D341Med (cell line): ENCODE data around the gene PDXDC1.
"Not testable (repeated sequence)": the region's sequence is repeated elsewhere in the genome, so short reads cannot be mapped to it uniquely, and the experiment has no call there.

Source experiments
- DNase-seq: peaks from one replicate; pipeline ENCODE4 v3.0.0; 2012; ENCODE audit warnings: low spot score

The PDXDC1 gene, protein sequence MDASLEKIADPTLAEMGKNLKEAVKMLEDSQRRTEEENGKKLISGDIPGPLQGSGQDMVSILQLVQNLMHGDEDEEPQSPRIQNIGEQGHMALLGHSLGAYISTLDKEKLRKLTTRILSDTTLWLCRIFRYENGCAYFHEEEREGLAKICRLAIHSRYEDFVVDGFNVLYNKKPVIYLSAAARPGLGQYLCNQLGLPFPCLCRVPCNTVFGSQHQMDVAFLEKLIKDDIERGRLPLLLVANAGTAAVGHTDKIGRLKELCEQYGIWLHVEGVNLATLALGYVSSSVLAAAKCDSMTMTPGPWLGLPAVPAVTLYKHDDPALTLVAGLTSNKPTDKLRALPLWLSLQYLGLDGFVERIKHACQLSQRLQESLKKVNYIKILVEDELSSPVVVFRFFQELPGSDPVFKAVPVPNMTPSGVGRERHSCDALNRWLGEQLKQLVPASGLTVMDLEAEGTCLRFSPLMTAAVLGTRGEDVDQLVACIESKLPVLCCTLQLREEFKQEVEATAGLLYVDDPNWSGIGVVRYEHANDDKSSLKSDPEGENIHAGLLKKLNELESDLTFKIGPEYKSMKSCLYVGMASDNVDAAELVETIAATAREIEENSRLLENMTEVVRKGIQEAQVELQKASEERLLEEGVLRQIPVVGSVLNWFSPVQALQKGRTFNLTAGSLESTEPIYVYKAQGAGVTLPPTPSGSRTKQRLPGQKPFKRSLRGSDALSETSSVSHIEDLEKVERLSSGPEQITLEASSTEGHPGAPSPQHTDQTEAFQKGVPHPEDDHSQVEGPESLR

DNA sequence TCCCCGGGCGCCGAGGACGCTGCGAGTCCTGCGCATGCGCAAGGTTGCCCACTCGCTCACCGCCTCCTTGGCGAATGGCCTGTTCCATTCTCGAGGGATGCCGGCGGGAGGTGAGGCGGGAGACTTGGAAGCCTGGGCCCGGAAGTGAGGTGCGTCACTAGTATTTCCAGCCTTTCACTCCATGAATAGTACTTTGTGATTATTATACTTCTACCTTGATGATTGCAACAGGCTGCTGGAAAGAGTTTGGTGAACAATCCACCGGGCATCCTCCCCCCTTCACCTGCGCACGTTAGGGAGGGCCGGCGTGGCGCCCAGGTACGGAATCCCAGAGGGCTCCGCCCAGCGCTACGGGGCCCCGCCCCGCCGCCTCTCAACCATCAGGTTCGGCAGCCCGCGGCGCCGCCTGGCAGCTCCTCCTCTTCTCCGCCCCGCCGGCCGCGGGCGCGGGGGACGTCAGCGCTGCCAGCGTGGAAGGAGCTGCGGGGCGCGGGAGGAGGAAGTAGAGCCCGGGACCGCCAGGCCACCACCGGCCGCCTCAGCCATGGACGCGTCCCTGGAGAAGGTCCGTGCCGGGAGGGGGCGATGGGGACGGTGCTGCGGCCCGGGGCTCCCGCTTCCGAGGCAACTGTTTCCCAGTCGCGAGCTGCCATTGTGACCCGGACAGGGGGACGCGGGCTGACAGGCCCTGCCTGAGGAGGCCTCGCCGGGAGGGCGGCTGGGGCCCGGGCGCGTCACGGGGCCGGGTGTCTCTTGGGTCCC lies at the start of gene PDXDC1:
Gene PDXDC1 (plus strand): TSS at position 371 of the 762 bp plus-strand sequence. CDS start 174 bp downstream, at position 545.
- peak; percentile 98 for DNase-seq

DNA sequence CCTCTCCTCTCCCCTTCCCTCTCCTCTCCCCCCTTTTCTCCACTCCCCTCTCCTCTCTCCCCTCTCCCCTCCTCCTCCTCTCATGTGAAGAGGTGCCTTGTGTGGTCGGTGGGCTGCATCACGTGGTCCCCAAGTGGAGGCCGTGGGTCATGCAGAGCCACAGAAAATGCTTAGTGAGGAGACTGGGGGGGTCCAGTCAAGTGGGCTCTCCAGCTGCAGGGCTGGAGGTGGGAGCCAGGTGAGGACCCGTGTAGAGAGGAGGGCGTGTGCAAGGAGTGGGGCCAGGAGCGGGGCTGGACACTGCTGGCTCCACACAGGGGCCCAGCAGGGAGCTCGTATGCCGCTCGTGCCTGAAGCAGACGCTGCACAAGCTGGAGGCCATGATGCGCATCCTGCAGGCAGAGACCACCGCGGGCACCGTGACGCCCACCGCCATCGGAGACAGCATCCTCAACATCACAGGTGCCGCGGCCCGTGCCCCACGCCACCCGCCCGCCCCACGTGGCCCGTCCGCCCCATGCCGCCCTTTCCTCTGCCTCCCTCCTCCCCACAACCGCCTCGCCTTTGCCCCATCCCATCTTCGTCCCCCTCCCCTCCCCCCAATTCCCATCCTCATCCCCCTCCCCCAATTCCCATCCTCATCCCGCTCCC lies 46.6 kb upstream of the PDXDC1 start:
- peak; percentile 31 for DNase-seq

DNA sequence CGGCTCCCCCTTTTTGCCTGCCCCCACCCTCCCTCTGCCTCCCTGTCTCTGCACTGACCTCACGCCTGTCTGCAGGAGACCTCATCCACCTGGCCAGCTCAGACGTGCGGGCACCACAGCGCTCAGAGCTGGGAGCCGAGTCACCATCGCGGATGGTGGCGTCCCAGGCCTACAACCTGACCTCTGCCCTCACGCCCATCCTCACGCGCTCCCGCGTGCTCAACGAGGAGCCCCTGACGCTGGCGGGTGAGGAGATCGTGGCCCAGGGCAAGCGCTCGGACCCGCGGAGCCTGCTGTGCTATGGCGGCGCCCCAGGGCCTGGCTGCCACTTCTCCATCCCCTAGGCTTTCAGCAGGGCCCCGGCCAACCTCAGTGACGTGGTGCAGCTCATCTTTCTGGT lies 45.6 kb upstream of the PDXDC1 start:
- not testable (repeated sequence) for DNase-seq

DNA sequence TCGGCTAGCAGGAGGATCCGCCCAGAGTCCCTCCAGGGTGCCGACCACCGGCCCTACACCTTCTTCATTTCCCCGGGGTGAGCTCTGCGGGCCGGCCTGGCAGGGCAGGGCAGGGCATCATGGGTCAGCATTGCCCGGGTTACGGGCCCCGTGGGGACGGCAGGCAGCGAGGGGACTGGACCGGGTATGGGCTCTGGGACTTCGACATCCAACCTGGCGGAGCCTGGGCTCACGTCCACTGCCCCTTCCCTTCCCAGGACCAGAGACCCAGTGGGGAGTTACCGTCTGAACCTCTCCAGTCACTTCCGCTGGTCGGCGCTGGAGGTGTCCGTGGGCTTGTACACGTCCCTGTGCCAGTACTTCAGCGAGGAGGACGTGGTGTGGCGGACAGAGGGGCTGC lies 44.6 kb upstream of the PDXDC1 start:
- not testable (repeated sequence) for DNase-seq

DNA sequence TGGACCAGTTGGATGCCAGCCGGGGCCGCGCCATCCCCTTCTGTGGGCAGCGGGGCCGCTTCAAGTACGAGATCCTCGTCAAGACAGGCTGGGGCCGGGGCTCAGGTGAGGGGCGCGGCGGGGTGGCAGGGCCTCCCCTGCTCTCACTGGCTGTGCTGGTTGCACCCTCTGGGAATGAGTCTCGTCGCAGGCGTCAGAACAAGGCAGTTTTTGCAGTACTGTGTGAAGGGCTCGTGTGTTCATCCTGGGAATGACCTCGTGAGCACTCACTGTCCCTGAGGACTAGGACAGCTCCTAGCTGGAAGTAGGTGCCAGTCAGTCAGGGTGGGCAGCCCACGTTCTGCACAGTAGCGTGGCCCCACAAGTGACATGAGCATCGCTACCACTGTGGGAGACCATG lies 43.9 kb upstream of the PDXDC1 start:
- not testable (repeated sequence) for DNase-seq

DNA sequence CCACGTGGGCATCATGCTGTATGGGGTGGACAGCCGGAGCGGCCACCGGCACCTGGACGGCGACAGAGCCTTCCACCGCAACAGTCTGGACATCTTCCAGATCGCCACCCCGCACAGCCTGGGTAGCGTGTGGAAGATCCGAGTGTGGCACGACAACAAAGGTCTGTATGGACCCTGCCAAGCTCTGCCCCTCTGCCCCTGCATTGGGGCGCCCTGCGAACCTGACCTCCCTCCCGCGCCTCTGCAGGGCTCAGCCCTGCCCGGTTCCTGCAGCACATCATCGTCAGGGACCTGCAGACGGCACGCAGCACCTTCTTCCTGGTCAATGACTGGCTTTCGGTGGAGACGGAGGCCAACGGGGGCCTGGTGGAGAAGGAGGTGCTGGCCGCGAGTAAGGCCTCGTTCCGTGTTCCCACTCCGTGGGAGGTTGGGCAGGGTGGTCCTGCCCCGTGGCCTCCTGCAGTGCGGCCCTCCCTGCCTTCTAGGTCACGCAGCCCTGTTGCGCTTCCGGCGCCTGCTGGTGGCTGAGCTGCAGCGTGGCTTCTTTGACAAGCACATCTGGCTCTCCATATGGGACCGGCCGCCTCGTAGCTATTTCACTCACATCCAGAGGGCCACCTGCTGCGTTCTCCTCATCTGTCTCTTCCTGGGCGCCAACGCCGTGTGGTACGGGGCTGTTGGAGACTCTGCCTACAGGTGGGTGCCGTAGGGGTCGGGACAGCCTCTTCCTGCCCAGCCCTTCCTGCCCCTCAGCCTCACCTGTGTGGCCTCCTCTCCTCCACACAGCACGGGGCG lies 42.0 kb upstream of the PDXDC1 start:
- DNase-seq = not testable (repeated sequence)

DNA sequence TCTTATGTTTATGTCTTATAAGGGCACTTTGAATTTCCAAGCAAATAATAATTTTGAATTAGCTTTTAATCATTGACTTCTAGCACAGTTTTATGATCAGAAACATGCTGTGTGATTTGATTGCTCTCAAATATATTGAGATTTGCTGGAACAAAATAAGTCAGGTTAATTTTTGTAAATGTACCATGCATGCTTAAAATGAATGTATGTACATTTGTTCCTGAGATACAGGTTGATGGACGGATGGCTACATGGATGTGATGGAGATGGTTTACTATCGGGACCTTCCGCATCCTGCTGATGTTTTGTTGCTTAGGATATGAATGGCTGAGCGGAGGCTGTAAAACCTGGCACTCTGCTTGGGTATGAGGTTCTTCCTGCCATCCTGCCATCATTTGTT lies 37.7 kb upstream of the PDXDC1 start, which contains the start of gene NPIPA1:
Gene NPIPA1 (plus strand): TSS at position 301 of the 400 bp plus-strand sequence. CDS start 0 bp downstream, at position 301.
- DNase-seq = not testable (repeated sequence)

DNA sequence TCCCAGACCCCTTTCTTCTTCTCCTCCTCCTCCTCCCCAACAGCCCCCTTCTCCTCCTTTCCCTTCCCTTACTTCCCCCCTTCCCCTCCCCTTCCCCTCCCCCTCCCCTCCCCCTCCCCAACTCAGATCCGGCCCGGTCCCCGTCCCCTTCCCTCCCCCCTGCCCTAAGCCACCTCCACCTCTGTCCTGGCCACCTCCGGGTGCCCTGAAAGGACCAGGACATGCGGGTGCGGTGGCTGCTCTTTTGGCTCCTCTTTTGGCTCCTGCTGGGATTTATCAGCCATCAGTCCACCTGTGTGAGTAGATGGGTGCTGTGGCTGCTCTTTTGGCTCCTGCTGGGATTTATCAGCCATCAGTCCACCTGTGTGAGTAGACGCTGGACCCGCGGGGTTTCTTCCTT lies 36.8 kb upstream of the PDXDC1 start:
- not testable (repeated sequence) for DNase-seq

DNA sequence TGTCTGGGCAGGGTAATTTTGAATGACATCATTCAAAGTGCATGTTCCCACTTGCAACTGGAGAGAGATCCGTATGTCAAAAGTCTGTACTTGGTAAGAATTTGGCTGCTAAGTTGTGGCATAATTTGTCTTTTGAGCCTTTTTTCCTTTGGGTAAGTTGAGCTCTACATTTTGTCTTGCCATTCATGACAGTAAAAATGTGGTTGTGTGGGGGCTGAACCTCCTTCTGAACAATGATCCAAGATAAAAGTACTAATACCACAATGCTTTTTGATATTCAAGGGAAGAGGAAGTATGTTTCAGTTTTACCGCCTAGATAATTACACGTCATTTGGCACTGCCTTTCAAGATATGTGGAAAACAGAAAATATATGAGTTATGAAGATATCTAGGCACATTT lies 32.1 kb upstream of the PDXDC1 start:
- DNase-seq = not testable (repeated sequence)

DNA sequence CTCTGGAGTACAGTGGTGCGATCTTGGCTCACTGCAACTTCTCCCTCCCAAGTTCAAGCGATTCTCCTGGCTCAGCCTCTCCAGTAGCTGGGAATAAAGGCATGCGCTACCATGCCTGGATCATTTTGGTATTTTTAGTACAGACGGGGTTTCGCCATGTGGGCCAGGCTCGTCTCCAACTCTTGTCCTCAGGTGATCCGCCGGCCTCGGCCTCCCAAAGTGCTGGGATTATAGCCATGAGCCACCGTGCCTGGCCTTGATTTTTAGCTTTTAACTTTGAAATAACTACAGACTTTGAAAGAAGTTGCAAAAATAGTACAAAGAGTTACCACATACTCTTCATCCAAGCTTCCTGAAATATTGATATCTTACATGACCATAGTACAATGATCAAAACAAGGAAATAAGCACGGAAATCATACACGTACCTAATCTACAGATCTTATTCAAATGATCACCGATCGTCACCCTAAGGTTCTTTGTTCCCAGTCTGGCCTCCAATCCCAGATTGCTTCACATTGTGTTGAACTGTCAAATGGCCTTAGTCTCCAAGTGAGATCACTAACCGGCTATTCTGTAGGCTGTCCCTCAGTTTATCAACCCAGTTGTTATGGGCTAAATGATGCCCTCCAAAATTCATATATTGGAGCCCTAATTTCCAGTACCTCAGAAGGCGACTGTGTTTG lies 19.1 kb upstream of the PDXDC1 start:
- DNase-seq = no peak

DNA sequence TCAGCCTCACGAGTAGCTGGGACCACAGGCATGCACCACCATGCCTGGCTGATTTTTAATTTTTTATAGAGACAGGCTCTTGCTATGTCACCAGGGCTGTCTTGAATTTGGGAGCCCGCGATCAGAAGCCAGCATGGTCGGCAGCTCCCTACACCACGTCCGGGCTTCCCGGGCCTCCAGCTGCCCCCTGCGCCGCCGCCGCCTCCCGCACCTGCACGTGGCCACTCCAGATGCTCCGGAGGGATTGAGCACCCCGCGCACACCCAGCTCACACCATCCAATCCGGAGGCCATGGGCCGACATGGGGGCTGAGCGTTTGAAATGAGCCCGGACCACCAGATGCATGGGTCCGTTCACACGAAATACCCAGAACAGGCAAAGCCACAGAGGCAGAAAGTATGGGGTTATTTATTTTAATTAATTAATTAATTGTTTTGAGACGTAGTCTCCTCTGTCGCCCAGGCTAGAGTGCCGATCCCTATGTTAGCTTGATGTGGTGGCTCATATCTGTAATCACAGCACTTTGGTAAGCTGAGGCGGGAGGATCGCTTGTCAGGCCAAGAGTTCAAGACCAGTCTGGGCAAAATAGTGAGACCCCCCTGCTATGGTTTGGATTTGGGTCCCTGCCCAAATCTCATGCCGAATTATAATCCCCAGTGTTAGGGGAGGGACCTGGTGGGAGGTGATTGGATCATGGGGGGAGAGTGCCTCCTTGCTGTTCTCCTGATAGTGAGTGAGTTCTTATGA lies 17.1 kb upstream of the PDXDC1 start:
- DNase-seq = no peak

DNA sequence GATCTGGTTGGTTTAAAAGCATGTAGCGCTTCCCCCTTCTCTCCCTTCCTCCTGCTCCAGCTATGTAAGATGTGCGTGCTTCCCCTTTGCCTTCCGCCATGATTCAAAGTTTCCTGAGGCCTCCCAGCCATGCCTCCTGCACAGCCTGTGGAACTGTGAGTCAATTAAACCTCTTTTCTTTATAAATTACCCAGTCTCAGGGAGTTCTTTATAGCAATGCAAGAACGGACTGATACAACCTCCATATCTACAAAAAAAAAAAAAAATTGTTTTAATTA lies 16.6 kb upstream of the PDXDC1 start:
- no peak for DNase-seq

DNA sequence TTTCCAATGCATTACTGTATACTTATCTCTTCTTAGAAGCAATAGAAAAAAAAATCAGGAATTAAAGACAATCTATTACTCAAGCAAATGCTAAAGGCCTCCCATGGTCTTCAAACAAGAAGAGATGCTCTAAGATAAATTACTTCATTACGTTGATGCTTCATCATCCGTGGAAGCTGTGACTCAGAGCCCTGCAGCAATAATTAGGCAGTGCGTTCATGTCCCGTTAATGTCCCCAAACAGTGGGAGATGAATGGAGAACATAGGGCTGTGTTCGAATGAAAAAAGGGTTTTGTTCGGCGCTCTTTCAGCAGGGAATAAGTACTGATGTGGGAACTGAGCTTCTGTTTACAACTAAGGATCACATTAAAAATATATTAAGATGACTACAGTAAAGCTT lies 15.9 kb upstream of the PDXDC1 start:
- DNase-seq = no peak

DNA sequence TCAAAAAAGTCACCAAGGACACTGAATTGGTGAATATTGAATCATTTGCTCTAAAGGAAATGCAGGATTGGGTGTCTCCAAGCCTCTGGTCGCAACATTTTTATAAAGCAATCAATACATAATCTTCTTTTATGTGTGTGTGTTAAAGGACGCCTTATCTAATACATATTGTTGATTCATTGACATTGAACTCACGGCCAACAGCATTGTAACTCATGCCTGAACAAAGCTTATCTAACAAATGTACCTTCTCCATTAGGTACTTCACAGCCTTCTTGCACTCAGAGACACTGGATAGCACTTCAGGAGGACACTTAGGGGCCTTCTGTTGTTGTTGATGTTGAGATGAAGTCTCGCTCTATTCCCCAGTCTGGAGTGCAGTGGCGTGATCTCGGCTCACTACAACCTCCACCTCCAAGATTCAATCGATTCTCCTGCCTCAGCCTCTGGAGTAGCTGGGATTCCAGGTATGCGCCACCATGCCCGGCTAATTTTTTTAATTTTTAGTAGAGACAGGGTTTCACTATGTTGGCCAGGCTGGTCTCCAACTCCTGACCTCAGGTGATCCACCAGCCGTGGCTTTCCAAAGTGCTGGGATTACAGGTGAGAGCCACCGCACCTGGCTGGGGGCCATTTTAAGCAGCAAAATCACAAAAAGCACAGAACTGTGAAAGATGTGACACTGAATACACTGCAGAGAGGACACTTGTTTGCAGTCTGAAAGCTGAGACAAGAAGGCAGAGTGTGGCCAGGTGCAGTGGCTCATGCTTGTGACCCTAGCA lies 13.2 kb upstream of the PDXDC1 start:
- no peak for DNase-seq

DNA sequence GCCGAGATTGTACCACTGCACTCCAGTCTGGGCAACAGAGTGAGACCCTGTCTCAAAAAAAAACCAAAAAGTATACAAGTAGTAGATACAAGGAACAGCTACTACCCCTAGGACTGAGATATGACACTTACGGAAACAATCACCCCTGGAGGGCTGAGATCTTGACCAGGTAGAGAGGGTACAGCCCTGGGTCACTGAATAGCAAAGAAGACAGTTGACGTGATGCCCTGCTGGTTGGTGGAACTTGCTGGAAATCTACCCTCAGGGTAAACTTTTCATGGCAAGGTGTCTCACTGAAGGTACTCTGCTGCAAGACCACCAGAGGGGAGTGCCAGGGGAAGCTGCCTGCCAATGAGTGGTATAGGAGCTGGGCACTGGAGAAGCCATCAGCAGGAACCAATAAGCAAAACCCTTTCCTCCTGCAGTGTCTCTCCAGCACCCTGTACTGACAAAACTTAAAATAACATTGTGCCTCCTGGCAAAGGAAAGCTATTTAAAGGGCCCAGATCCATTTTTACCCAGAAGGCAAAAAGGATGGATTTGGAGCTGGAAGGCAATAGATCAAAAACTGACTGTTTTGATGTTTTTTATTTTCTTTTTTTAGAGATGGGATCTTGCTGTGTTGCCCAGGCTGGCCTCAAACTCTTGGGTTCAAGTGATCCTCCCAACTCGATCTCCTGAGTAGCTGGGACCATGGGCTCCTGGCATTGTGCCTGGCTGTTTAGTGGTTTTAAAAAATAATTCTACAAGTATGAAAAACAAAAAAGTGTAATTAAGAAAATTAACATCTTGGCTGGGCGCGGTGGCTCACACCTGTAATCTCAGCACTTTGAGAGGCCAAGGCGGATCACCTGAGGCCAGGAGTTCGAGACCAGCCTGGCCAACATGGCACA lies 11.3 kb upstream of the PDXDC1 start:
- no peak for DNase-seq

DNA sequence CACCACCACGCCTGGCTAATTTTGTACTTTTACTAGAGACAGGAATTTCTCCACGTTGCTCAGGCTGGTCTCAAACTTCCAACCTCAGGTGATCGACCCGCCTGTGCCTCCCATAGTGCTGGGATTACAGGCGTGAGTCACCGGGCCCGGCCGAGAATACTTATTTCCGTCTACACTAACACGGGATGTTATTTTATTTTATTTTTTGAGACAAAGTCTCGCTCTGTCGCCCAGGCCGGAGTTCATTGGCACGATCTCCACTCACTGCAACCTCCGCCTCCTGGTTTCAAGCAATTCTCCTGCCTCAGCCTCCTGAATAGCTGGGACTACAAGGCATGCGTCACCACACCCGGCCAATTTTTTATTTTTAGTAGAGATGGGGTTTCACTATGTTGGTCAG lies 9.5 kb upstream of the PDXDC1 start:
- no peak for DNase-seq

DNA sequence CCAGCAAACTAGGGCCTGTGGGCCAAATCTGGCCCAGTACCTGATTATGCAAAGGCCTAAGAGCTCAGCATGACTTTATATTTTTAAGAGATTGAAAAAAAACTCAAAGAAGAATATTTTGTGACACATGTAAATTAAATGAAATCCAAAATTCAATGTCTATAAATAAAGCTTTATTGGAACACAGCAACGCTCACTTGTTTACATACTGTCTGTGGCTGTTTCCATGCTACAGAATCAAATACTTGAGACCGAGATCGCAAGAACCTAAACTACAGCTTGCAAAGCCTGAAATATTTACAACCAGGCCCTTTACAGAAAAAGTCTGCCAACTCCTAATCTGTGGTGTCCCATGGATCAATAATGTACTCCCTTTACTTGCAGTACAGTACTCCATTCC lies 5.0 kb upstream of the PDXDC1 start:
- not testable (repeated sequence) for DNase-seq

DNA sequence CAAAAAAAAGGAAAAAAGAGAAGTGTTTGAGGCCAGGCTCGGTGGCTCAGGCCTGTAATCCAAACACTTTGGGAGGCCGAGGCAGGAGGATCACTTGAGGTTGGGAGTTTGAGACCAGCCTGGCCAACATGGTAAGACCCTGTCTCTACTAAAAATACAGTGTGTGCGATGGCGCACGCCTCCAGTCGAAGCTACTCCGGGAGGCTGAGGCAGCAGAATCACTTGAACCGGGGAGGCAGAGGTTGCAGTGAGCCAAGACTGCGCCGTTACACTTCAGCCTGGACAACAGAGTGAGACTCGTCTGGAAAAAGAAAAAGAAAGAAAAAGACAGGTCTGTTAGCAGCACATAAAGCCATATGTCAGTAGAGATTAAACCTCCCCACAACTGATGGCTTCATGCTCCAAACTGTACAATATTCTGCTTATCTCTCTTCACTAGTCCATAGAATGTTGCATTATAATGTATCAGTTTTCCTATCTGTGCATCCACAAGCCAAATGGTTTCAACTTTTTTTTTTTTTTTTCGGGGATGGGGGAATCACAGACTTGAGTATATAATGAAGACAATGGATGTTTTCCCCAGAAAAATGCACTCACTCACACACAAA lies 3.1 kb upstream of the PDXDC1 start:
- DNase-seq = not testable (repeated sequence)
